Adrenal gland (tissue), 12 donors: Measurements from ENCODE around the gene ZFP3. TPM values are rescaled to one million over a fixed set of nuclear protein-coding genes. Genes with fewer than 3 reads are reported as not detected.
A peak's percentile ranks its signal among the peaks of the same experiment; 100 is the strongest.

Source experiments
- DNase-seq, 7 donors: peaks; one replicate each; pipeline ENCODE4 v3.0.0-alpha.2; 2019 to 2020
- H3K27ac ChIP-seq, 5 donors: fragments of 200-600 bp; sonication (generic) in 4 of 5; 1 replicate in 3 of 5; 2 replicates in 2 of 5; pipeline versions ENCODE4 v1.5.1 to v1.8.0; 2016 to 2020; ENCODE audit warnings: mild to moderate bottlenecking in 1 of 5
- H3K27me3 ChIP-seq: fragments of 200-600 bp; 2 replicates; pipeline ENCODE4 v1.8.0; 2021
- H3K36me3 ChIP-seq, 2 donors: fragments of 200-600 bp; replicated peaks in 1 of 2; 1 replicate in 1 of 2; 2 replicates in 1 of 2; pipeline versions ENCODE4 v1.5.1 to v1.8.0; 2018 to 2022
- H3K4me1 ChIP-seq, 2 donors: fragments of 200-600 bp; replicated peaks in 1 of 2; 1 replicate in 1 of 2; 2 replicates in 1 of 2; pipeline versions ENCODE4 v1.5.1 to v1.8.0; 2018 to 2021
- H3K4me3 ChIP-seq, 4 donors: fragments of 200-600 bp; sonication (generic) in 3 of 4; one replicate each; pipeline ENCODE4 v1.5.1; 2016 to 2018
- H3K9me3 ChIP-seq, 3 donors: fragments of 200-600 bp; sonication (generic) in 1 of 3; replicated peaks in 1 of 3; 1 replicate in 2 of 3; 2 replicates in 1 of 3; pipeline versions ENCODE4 v1.5.1 to v1.8.0; 2016 to 2021
- CTCF ChIP-seq, 6 experiments: fragments of 450-650 bp in 4 of 6; fragments of 200-600 bp in 2 of 6; sonication (generic) in 1 of 6; IDR thresholded peaks; 1 replicate in 5 of 6; 2 replicates in 1 of 6; pipeline versions ENCODE4 v1.5.1 to v1.8.0; 2016 to 2021; ENCODE audit warnings: antibody characterized with exemption in 6 of 6, mild to moderate bottlenecking in 2 of 6, moderate library complexity in 1 of 6
- POLR2A ChIP-seq, 2 donors: fragments of 450-650 bp; IDR thresholded peaks; one replicate each; pipeline ENCODE4 v1.6.1; 2017; ENCODE audit warnings: antibody characterized with exemption in 2 of 2, mild to moderate bottlenecking in 2 of 2, moderate library complexity in 1 of 2
- WGBS, 4 donors: extraction: QIAGEN DNeasy Blood & Tissue Kit in 2 of 4; methylation state at CpG; one replicate each; pipeline versions ENCODE4 v1.1.5 to v1.1.7; 2013 to 2017; 5-methylcytosine and 5-hydroxymethylcytosine counted together
- intact Hi-C, 2 donors: fragments of 100-400 bp; cut with DNase I; formaldehyde crosslinking; loops; one replicate each; pipeline versions ENCODE4 v1.14.1 to v1.15.0; 2022 to 2023
- polyA plus RNA-seq, 3 donors: library from polyadenylated mRNA; stranded (reverse); fragments of 200-250 nt in 2 of 3; fragments of 350-450 nt in 1 of 3; fragmentation: Illumina TruSeq in 1 of 3; extraction: RNeasy Lipid Tissue Mini Kit (QIAGEN cat#74804) in 1 of 3; gene quantifications; one replicate each; pipeline ENCODE4 v1.2.3, GENCODE V29; 2013 to 2014
- total RNA-seq, 9 donors: library from RNA; depleted of rRNA in 4 of 9; stranded (reverse); fragments of >200 nt in 4 of 9; fragments of 120-200 nt in 1 of 9; fragmentation: NEBNext Ultra II Directional in 1 of 9; extraction: Animal tissue kit (Norgen Biotek cat#: 25700) in 1 of 9; gene quantifications; one replicate each; pipeline versions ENCODE4 v1.1.0 to v1.2.4, GENCODE V29; 2013 to 2023
- donor health status: healthy with polysubstance abuse.
- donor health status: Bipolar disorder and iron deficiency.
- donor health status: DM: yes; HTN: yes; CAD: no.
- donor health status: DM: no; HTN: no; CAD: no.
- donor health status: DM: no; HTN: no; CAD: no.
- donor health status: DM: yes; HTN: yes; CAD: no.

Gene ZFP3
- total and polyA plus RNA-seq, 12 donors, result 1.6 to 8.4 (median 4.4) TPM

GRCh38 chr17:5077781-5078105 lies 524 bp upstream of the ZFP3 start:
- 9 to 37% (median 13%) methylated on average over 10 to 14 of the region's 14 CpGs for WGBS, 4 donors
- peak overlapping the region in 4 of 5 donors; percentile 2 to 83 (median 42) for H3K27ac ChIP-seq
- no peaks in the 10 kb centered on the region for H3K36me3 ChIP-seq
- H3K9me3 ChIP-seq, result no peaks in the 10 kb centered on the region
- H3K4me3 ChIP-seq, result peak overlapping the region; percentile 4 to 93 (median 62)
- H3K27me3 ChIP-seq, result no peaks in the 10 kb centered on the region
- H3K4me1 ChIP-seq, result peaks cover 4 to 9% of the 10 kb centered on the region in 2 donors
- intact Hi-C loops, result no loop called here
- no peak for TF ChIP-seq CTCF (IDR thresholded peaks at IDR 0.05)
- TF ChIP-seq POLR2A (IDR thresholded peaks at IDR 0.05), result no peak
- peak in 1 of 7 donors; percentile 20 for DNase-seq

GRCh38 chr17:5080591-5080990 lies 2.3 kb downstream of the ZFP3 start:
- Histone ChIP-seq H3K9me3 (peaks cover 0 to 9% (median 0%) of the 10 kb centered on the region in 3 donors), H3K27me3 (no peaks in the 10 kb centered on the region), H3K4me1 (peaks cover 4 to 9% of the 10 kb centered on the region in 2 donors), H3K36me3 (no peaks in the 10 kb centered on the region), H3K27ac (no peak overlapping the region), H3K4me3 (no peak overlapping the region)
- no peak for DNase-seq
- TF ChIP-seq POLR2A (IDR thresholded peaks at IDR 0.05) (no peak), CTCF (IDR thresholded peaks at IDR 0.05) (no peak)
- intact Hi-C loops, result no loop called here
- WGBS, 4 donors, result 89 to 90% (median 89%) methylated on average over 3 of the region's 3 CpGs

- 96 to 99% (median 98%) methylated on average over 6 of the region's 6 CpGs for WGBS, 4 donors
- Histone ChIP-seq H3K4me1 (no peaks in the 10 kb centered on the region), H3K9me3 (peaks cover 7 to 91% (median 50%) of the 10 kb centered on the region in 3 donors), H3K27ac (no peak overlapping the region), H3K36me3 (peaks cover 0 to 25% of the 10 kb centered on the region in 2 donors), H3K27me3 (no peaks in the 10 kb centered on the region), H3K4me3 (peak overlapping the region in 1 of 4 donors; percentile 17)
- TF ChIP-seq CTCF (IDR thresholded peaks at IDR 0.05), result no peak
- TF ChIP-seq POLR2A (IDR thresholded peaks at IDR 0.05), result no peak
- intact Hi-C loops, result loop anchor here in 1 of 2 donors (5.0 kb wide), 1 partner anchor 90 kb away; no protein-coding TSS in a partner anchor
- DNase-seq, result no peak
These were observed 14.1 kb downstream of the ZFP3 start for GRCh38 chr17:5092218-5093010.

GRCh38 chr17:5096731-5097100 lies 18.4 kb downstream of the ZFP3 start:
- peaks cover 3 to 50% (median 38%) of the 10 kb centered on the region in 3 donors for H3K9me3 ChIP-seq
- peak overlapping the region in 2 of 4 donors; percentile 19 to 47 for H3K4me3 ChIP-seq
- no peaks in the 10 kb centered on the region for H3K4me1 ChIP-seq
- no peak overlapping the region for H3K27ac ChIP-seq
- H3K27me3 ChIP-seq, result no peaks in the 10 kb centered on the region
- peaks cover 0 to 4% of the 10 kb centered on the region in 2 donors for H3K36me3 ChIP-seq
- TF ChIP-seq CTCF (IDR thresholded peaks at IDR 0.05), result no peak
- no peak for TF ChIP-seq POLR2A (IDR thresholded peaks at IDR 0.05)
- intact Hi-C loops, result no loop called here
- 15 to 16% (median 15%) methylated on average over 6 to 7 of the region's 7 CpGs for WGBS, 4 donors
- DNase-seq, result no peak
